Measurements from ENCODE around the gene ST3GAL3. TPM values are rescaled to one million over a fixed set of nuclear protein-coding genes. Genes with fewer than 3 reads are reported as not detected.

Gene ST3GAL3
- total and polyA plus RNA-seq, 2 of the 13 experiments (the other 11 are each of a cell fraction or from before 2014, with no cell fraction given): 5.1 to 8.1 TPM

GRCh38 chr1:43946236-43947060 lies 239.1 kb downstream of the ST3GAL3 start, which contains the start of gene IPO13 (continued):
- peak; percentile 83; the same call in 1 of the 2 replicates for TF ChIP-seq RFXAP (CRISPR knock-in tag; IDR thresholded peaks at IDR 0.05; ENCODE audit: borderline replicate concordance)
- TF ChIP-seq CREBL2 (CRISPR knock-in tag; IDR thresholded peaks at IDR 0.05; ENCODE audit: borderline replicate concordance): peak; percentile 30; the same call in 1 of the 2 replicates
- TF ChIP-seq ZMYM2 (CRISPR knock-in tag; IDR thresholded peaks at IDR 0.05): no peak
- TF ChIP-seq ZNF782 (CRISPR knock-in tag; IDR thresholded peaks at IDR 0.05; ENCODE audit: borderline replicate concordance): peak; percentile 93; the same call in 1 of the 2 replicates
- TF ChIP-seq ADNP (CRISPR knock-in tag; IDR thresholded peaks at IDR 0.05): peak; percentile 89
- TF ChIP-seq, protein P1, sequence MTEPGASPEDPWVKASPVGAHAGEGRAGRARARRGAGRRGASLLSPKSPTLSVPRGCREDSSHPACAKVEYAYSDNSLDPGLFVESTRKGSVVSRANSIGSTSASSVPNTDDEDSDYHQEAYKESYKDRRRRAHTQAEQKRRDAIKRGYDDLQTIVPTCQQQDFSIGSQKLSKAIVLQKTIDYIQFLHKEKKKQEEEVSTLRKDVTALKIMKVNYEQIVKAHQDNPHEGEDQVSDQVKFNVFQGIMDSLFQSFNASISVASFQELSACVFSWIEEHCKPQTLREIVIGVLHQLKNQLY (CRISPR knock-in tag; IDR thresholded peaks at IDR 0.05): peak; percentile 78; the same call in 1 of the 2 replicates
- TF ChIP-seq ARNTL (CRISPR knock-in tag; IDR thresholded peaks at IDR 0.05): peak; percentile 92
- no peak for TF ChIP-seq FOXA1 (IDR thresholded peaks at IDR 0.05)
- TF ChIP-seq FOXA1 (CRISPR knock-in tag; IDR thresholded peaks at IDR 0.05): no peak
- peak; percentile 72 for TF ChIP-seq GMEB2 (CRISPR knock-in tag; IDR thresholded peaks at IDR 0.05; ENCODE audit: low read depth)
- TF ChIP-seq TFDP2 (CRISPR knock-in tag; IDR thresholded peaks at IDR 0.05): peak; percentile 89
- TF ChIP-seq ZFP82 (CRISPR knock-in tag; IDR thresholded peaks at IDR 0.05; ENCODE audit: borderline replicate concordance): peak; percentile 80; the same call in 1 of the 2 replicates
- peak; percentile 98 for TF ChIP-seq ZFX (CRISPR knock-in tag; IDR thresholded peaks at IDR 0.05; ENCODE audit: low read depth)
- no peak for TF ChIP-seq ZFP36L2 (CRISPR knock-in tag; IDR thresholded peaks at IDR 0.05)
- peak; percentile 96 for TF ChIP-seq ZNF790 (CRISPR knock-in tag; IDR thresholded peaks at IDR 0.05; ENCODE audit: borderline replicate concordance)
- TF ChIP-seq ZNF20 (CRISPR knock-in tag; IDR thresholded peaks at IDR 0.05): no peak
- TF ChIP-seq PTBP1 (IDR thresholded peaks at IDR 0.05; ENCODE audit: low read depth, low read length, poor library complexity, severe bottlenecking): no peak
- TF ChIP-seq, protein P2, sequence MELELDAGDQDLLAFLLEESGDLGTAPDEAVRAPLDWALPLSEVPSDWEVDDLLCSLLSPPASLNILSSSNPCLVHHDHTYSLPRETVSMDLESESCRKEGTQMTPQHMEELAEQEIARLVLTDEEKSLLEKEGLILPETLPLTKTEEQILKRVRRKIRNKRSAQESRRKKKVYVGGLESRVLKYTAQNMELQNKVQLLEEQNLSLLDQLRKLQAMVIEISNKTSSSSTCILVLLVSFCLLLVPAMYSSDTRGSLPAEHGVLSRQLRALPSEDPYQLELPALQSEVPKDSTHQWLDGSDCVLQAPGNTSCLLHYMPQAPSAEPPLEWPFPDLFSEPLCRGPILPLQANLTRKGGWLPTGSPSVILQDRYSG (CRISPR knock-in tag; IDR thresholded peaks at IDR 0.05): no peak
- peak; percentile 60 for TF ChIP-seq HNRNPLL (IDR thresholded peaks at IDR 0.05; ENCODE audit: low read depth, low read length, poor library complexity, severe bottlenecking)
- TF ChIP-seq ZNF749 (CRISPR knock-in tag; IDR thresholded peaks at IDR 0.05; ENCODE audit: borderline replicate concordance): peak; percentile 95; the same call in 1 of the 2 replicates
- TF ChIP-seq, protein P3, sequence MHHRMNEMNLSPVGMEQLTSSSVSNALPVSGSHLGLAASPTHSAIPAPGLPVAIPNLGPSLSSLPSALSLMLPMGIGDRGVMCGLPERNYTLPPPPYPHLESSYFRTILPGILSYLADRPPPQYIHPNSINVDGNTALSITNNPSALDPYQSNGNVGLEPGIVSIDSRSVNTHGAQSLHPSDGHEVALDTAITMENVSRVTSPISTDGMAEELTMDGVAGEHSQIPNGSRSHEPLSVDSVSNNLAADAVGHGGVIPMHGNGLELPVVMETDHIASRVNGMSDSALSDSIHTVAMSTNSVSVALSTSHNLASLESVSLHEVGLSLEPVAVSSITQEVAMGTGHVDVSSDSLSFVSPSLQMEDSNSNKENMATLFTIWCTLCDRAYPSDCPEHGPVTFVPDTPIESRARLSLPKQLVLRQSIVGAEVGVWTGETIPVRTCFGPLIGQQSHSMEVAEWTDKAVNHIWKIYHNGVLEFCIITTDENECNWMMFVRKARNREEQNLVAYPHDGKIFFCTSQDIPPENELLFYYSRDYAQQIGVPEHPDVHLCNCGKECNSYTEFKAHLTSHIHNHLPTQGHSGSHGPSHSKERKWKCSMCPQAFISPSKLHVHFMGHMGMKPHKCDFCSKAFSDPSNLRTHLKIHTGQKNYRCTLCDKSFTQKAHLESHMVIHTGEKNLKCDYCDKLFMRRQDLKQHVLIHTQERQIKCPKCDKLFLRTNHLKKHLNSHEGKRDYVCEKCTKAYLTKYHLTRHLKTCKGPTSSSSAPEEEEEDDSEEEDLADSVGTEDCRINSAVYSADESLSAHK (CRISPR knock-in tag; IDR thresholded peaks at IDR 0.05; ENCODE audit: borderline replicate concordance): 0 out of 2 replicates have a peak, but pooled peaks have one; percentile 15
- no peak for TF ChIP-seq FOXP1 (IDR thresholded peaks at IDR 0.05)
- TF ChIP-seq FOXP1 (CRISPR knock-in tag; IDR thresholded peaks at IDR 0.05): no peak

Measured in HepG2 (cell line).